H54 (cell line): ENCODE results near the gene MYCBPAP.

Source experiments
- DNase-seq: peaks from one replicate; pipeline ENCODE4 v3.0.0; 2011; ENCODE audit warnings: low spot score, mixed read lengths; ENCODE audit not compliant: insufficient read length
- FAIRE-seq: peaks from 3 replicates; lab custom pipeline; 2011; peaks lifted over from hg19 to GRCh38; lab: Jason Lieb, UNC
- POLR2A ChIP-seq: IDR thresholded peaks from 2 replicates; pipeline ENCODE4 v1.6.1; 2011; ENCODE audit warnings: low read depth, mild to moderate bottlenecking, low read length

MYCBPAP gene

GRCh38 chr17:50506298-50506697, 1.9 kb upstream of the MYCBPAP start:
- TF ChIP-seq POLR2A, result no peak
- FAIRE-seq (no peak), DNase-seq (no peak)

- DNase-seq, result no peak
- no peak for TF ChIP-seq POLR2A
- FAIRE-seq, result no peak
Measured at GRCh38 chr17:50508573-50509460, 578 bp downstream of the MYCBPAP start.

GRCh38 chr17:50511058-50511457, 2.8 kb downstream of the MYCBPAP start:
- FAIRE-seq, result no peak
- no peak for TF ChIP-seq POLR2A

GRCh38 chr17:50513495-50513894, 5.3 kb downstream of the MYCBPAP start:
- TF ChIP-seq POLR2A, result no peak
- FAIRE-seq (no peak), DNase-seq (no peak)

More at GRCh38 chr17:50511058-50511457, 2.8 kb downstream of the MYCBPAP start:
- peak; percentile 57 for DNase-seq

GRCh38 chr17:50514388-50514787, 6.1 kb downstream of the MYCBPAP start:
- FAIRE-seq (no peak), DNase-seq (no peak)
- TF ChIP-seq POLR2A, result no peak

GRCh38 chr17:50514936-50515702, 6.9 kb downstream of the MYCBPAP start:
- no peak for TF ChIP-seq POLR2A
- DNase-seq, result no peak
- no peak for FAIRE-seq

GRCh38 chr17:50517011-50517410, 8.8 kb downstream of the MYCBPAP start:
- no peak for DNase-seq
- TF ChIP-seq POLR2A, result no peak
- no peak for FAIRE-seq

- TF ChIP-seq POLR2A, result no peak
- DNase-seq, result no peak
- no peak for FAIRE-seq
Measured at GRCh38 chr17:50517504-50518383, 9.5 kb downstream of the MYCBPAP start.

- DNase-seq (no peak), FAIRE-seq (no peak)
- TF ChIP-seq POLR2A, result no peak
Measured at GRCh38 chr17:50518384-50519023, 10.3 kb downstream of the MYCBPAP start.

GRCh38 chr17:50519141-50519834, 11.0 kb downstream of the MYCBPAP start:
- DNase-seq, result no peak
- TF ChIP-seq POLR2A, result no peak
- no peak for FAIRE-seq

GRCh38 chr17:50520483-50520882, 12.2 kb downstream of the MYCBPAP start:
- FAIRE-seq (no peak), DNase-seq (no peak)
- no peak for TF ChIP-seq POLR2A

- FAIRE-seq (no peak), DNase-seq (no peak)
- no peak for TF ChIP-seq POLR2A
Measured at GRCh38 chr17:50521514-50521913, 13.3 kb downstream of the MYCBPAP start.
